Spleen (tissue), 7 donors: ENCODE measurements around the gene GNAO1.

ENCODE experiments used
- POLR2A ChIP-seq, 3 donors: fragments of 450-650 bp; IDR thresholded peaks; one replicate each; pipeline ENCODE4 v1.5.1; 2017; ENCODE audit warnings: antibody characterized with exemption in 3 of 3, mild to moderate bottlenecking in 1 of 3
- TF ChIP-seq, protein P1 (sequence below), 11 experiments: fragments of 200-600 bp in 7 of 11; fragments of 450-650 bp in 4 of 11; sonication (generic) in 4 of 11; IDR thresholded peaks in 8 of 11; conservative IDR thresholded peaks in 3 of 11; 1 replicate in 7 of 11; 2 replicates in 4 of 11; pipeline versions ENCODE4 v1.4.0 to v1.8.0; 2016 to 2021; ENCODE audit warnings: antibody characterized with exemption in 11 of 11, inconsistent platforms in 4 of 11, mild to moderate bottlenecking in 1 of 11
- donor health status: DM: no; HTN: no; CAD: no; lungs with moderate emphysema.
- donor health status: DM: no; HTN: no; CAD: no.
- donor health status: DM: no; HTN: no; CAD: no.

DNA sequence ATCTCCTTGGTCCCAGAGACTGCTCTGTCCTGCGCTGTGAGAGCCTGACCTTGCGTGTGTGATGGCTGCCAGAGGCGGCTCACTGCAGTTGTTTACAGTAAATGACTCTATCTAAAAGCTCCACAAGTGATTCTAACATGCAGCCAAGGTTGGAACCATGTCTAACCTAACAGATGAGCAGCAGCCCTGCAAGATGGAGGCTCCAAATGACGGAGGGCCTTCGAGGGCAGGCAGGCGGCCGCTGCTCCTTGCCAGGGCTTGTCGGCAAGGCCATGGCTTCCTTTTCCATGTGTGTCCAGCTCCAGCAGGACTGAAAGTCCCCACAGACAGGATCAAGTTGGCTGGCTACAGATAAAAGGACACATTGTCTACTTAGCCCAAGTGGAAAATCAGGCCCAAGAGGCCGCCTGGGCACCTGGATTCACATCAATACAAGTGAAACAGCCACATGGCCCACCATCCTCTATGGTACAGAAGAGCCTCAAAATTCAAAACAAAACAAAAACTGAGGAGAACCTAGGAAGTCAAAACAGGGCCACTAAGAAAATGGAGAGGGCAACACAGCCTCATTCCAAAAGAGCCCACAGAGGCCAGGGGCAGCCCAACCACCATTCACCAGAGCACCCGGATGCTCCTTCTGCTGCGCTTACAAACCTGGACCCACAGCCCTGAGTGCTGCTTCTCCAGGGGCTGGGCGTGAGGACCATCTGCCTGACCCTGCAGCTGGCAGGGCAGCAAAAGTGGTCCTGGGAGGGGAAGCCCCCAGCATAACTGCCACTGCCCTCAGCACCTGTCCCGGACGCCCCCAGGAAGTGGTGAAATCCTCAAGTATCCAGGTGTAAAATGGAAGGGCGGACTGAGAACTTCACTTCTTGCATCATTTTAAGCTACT, 169.1 kb downstream of the GNAO1 start:
- TF ChIP-seq, protein P1, sequence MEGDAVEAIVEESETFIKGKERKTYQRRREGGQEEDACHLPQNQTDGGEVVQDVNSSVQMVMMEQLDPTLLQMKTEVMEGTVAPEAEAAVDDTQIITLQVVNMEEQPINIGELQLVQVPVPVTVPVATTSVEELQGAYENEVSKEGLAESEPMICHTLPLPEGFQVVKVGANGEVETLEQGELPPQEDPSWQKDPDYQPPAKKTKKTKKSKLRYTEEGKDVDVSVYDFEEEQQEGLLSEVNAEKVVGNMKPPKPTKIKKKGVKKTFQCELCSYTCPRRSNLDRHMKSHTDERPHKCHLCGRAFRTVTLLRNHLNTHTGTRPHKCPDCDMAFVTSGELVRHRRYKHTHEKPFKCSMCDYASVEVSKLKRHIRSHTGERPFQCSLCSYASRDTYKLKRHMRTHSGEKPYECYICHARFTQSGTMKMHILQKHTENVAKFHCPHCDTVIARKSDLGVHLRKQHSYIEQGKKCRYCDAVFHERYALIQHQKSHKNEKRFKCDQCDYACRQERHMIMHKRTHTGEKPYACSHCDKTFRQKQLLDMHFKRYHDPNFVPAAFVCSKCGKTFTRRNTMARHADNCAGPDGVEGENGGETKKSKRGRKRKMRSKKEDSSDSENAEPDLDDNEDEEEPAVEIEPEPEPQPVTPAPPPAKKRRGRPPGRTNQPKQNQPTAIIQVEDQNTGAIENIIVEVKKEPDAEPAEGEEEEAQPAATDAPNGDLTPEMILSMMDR (IDR thresholded peaks at IDR 0.05 in 8 of 11, conservative IDR thresholded peaks at IDR 0.05 in 3 of 11): no peak
- TF ChIP-seq POLR2A (IDR thresholded peaks at IDR 0.05): no peak
